Lower lobe of right lung (tissue), 2 donors: ENCODE measurements around the gene MTUS2. TPM values are rescaled to one million over a fixed set of nuclear protein-coding genes. Genes with fewer than 3 reads are reported as not detected.

Experiments
- ATAC-seq, 2 donors: fragments of 200-7000 bp; cut with Tn5 transposase; one replicate each; pipeline ENCODE4 v1.9.1; 2020 to 2022; ENCODE audit warnings: mild to moderate bottlenecking in 2 of 2, moderate library complexity in 2 of 2
- DNase-seq: peaks from one replicate; pipeline ENCODE4 v3.0.0-alpha.2; 2020
- H3K27ac ChIP-seq: fragments of 200-600 bp; one replicate; pipeline ENCODE4 v1.8.0; 2022
- H3K27me3 ChIP-seq: fragments of 200-600 bp; one replicate; pipeline ENCODE4 v1.8.0; 2022; ENCODE audit warnings: low read depth
- H3K36me3 ChIP-seq: fragments of 200-600 bp; one replicate; pipeline ENCODE4 v1.8.0; 2022; ENCODE audit warnings: mild to moderate bottlenecking
- H3K4me1 ChIP-seq: fragments of 200-600 bp; one replicate; pipeline ENCODE4 v1.8.0; 2022
- H3K4me3 ChIP-seq: fragments of 200-600 bp; one replicate; pipeline ENCODE4 v1.8.0; 2022; ENCODE audit warnings: mild to moderate bottlenecking
- H3K9me3 ChIP-seq: fragments of 200-600 bp; one replicate; pipeline ENCODE4 v1.8.0; 2022
- CTCF ChIP-seq: fragments of 200-600 bp; IDR thresholded peaks from one replicate; pipeline ENCODE4 v1.8.0; 2022; ENCODE audit warnings: antibody characterized with exemption, mild to moderate bottlenecking
- intact Hi-C: fragments of 100-400 bp; cut with DNase I; formaldehyde crosslinking; loops from one replicate; pipeline ENCODE4 v1.11.0; 2022
- total RNA-seq: library from RNA; stranded (reverse); fragmentation: NEBNext Ultra II Directional; extraction: Animal tissue kit (Norgen Biotek cat#: 25700); gene quantifications from one replicate; pipeline ENCODE4 v1.2.1, GENCODE V29; 2021
- donor health status: DM: no; HTN: yes; CAD: no; lungs with severe emphysema.

The MTUS2 gene
- total RNA-seq, 1 donor from 2014 or later: 0.21 TPM

- Histone ChIP-seq H3K27ac (no peak overlapping the region), H3K36me3 (peaks cover 11% of the 10 kb centered on the region), H3K27me3 (no peaks in the 10 kb centered on the region), H3K4me1 (no peaks in the 10 kb centered on the region), H3K9me3 (no peaks in the 10 kb centered on the region), H3K4me3 (no peak overlapping the region)
- intact Hi-C loops: no loop called here
- ATAC-seq (no peak), DNase-seq (no peak)
- TF ChIP-seq CTCF: no peak
Measured at GRCh38 chr13:29550430-29550988, 730.4 kb downstream of the MTUS2 start.

GRCh38 chr13:29551214-29551613, 731.1 kb downstream of the MTUS2 start:
- intact Hi-C loops: no loop called here
- Histone ChIP-seq H3K27me3 (no peaks in the 10 kb centered on the region), H3K4me1 (no peaks in the 10 kb centered on the region), H3K4me3 (no peak overlapping the region), H3K9me3 (no peaks in the 10 kb centered on the region), H3K36me3 (peaks cover 11% of the 10 kb centered on the region), H3K27ac (no peak overlapping the region)
- DNase-seq (no peak), ATAC-seq (no peak)
- TF ChIP-seq CTCF: no peak

Other genes with a start within 250 kb of the MTUS2 start
- 58.7 TPM for gene POMP, start 161.2 kb upstream of the MTUS2 start, total RNA-seq
- gene SLC46A3, start 101.4 kb upstream of the MTUS2 start, total RNA-seq: 22.7 TPM